ENCODE results near the gene PPID. TPM values are rescaled to one million over a fixed set of nuclear protein-coding genes. Genes with fewer than 3 reads are reported as not detected.
A peak's percentile ranks its signal among the peaks of the same experiment; 100 is the strongest.
"Not testable (repeated sequence)": the region's sequence is repeated elsewhere in the genome, so short reads cannot be mapped to it uniquely, and the experiment has no call there.

PPID gene
- total RNA-seq, 1 donor from 2014 or later: 51.0 TPM

- TF ChIP-seq CTCF (conservative IDR thresholded peaks at IDR 0.05; ENCODE audit: low read depth, low read length): no peak
- DNase-seq (ENCODE audit: low read depth): no peak
- no peak overlapping the region for H3K4me3 ChIP-seq (ENCODE audit: low read depth, low read length)
Observed at GRCh38 chr4:158715802-158716201, 7.4 kb downstream of the PPID start.

GRCh38 chr4:158714937-158715336, 8.3 kb downstream of the PPID start:
- TF ChIP-seq CTCF (conservative IDR thresholded peaks at IDR 0.05; ENCODE audit: low read depth, low read length): no peak
- no peak overlapping the region for H3K4me3 ChIP-seq (ENCODE audit: low read depth, low read length)
- no peak for DNase-seq (ENCODE audit: low read depth)

- not testable (repeated sequence) for DNase-seq (ENCODE audit: low read depth); H3K4me3 ChIP-seq (ENCODE audit: low read depth, low read length)
Observed at GRCh38 chr4:158712622-158713021, 10.6 kb downstream of the PPID start.

- DNase-seq (ENCODE audit: low read depth): no peak
- TF ChIP-seq CTCF (conservative IDR thresholded peaks at IDR 0.05; ENCODE audit: low read depth, low read length): peak; percentile 54
- H3K4me3 ChIP-seq (ENCODE audit: low read depth, low read length): no peak overlapping the region
Observed at GRCh38 chr4:158710814-158711213, 12.4 kb downstream of the PPID start.

- TF ChIP-seq CTCF (conservative IDR thresholded peaks at IDR 0.05; ENCODE audit: low read depth, low read length): no peak
- no peak overlapping the region for H3K4me3 ChIP-seq (ENCODE audit: low read depth, low read length)
- no peak for DNase-seq (ENCODE audit: low read depth)
Observed at GRCh38 chr4:158704274-158704673, 18.9 kb downstream of the PPID start.

- DNase-seq (ENCODE audit: low read depth): no peak
- TF ChIP-seq CTCF (conservative IDR thresholded peaks at IDR 0.05; ENCODE audit: low read depth, low read length): no peak
Observed at GRCh38 chr4:158688813-158689212, 34.4 kb downstream of the PPID start.

GRCh38 chr4:158682066-158682465, 41.1 kb downstream of the PPID start:
- no peak for TF ChIP-seq CTCF (conservative IDR thresholded peaks at IDR 0.05; ENCODE audit: low read depth, low read length)
- no peak overlapping the region for H3K4me3 ChIP-seq (ENCODE audit: low read depth, low read length)
- DNase-seq (ENCODE audit: low read depth): no peak

More at GRCh38 chr4:158688813-158689212, 34.4 kb downstream of the PPID start:
- H3K4me3 ChIP-seq (ENCODE audit: low read depth, low read length): no peak overlapping the region

GRCh38 chr4:158681629-158682028, 41.6 kb downstream of the PPID start:
- no peak for DNase-seq (ENCODE audit: low read depth)

More at GRCh38 chr4:158681629-158682028, 41.6 kb downstream of the PPID start:
- no peak overlapping the region for H3K4me3 ChIP-seq (ENCODE audit: low read depth, low read length)
- no peak for TF ChIP-seq CTCF (conservative IDR thresholded peaks at IDR 0.05; ENCODE audit: low read depth, low read length)

All from epithelial cell of proximal tubule (primary cell).